Ishikawa (cell line): ENCODE measurements around the gene MMP11.

ENCODE experiments used
- CEBPB ChIP-seq: IDR thresholded peaks from 2 replicates; pipeline ENCODE4 v1.6.1; 2012
- EGR1 ChIP-seq: IDR thresholded peaks from 2 replicates; pipeline ENCODE4 v1.6.1; 2012
- EP300 ChIP-seq: IDR thresholded peaks from 2 replicates; pipeline ENCODE4 v1.6.1; 2012; ENCODE audit warnings: borderline replicate concordance
- NFIC ChIP-seq: IDR thresholded peaks from 2 replicates; pipeline ENCODE4 v1.6.1; 2012
- RAD21 ChIP-seq: IDR thresholded peaks from 2 replicates; pipeline ENCODE4 v1.6.1; 2012; ENCODE audit warnings: low read depth
- REST ChIP-seq: IDR thresholded peaks from 2 replicates; pipeline ENCODE4 v1.6.1; 2012; ENCODE audit warnings: low read depth, mild to moderate bottlenecking
- TAF1 ChIP-seq: IDR thresholded peaks from 2 replicates; pipeline ENCODE4 v1.6.1; 2012; ENCODE audit warnings: low read depth, mild to moderate bottlenecking
- TCF12 ChIP-seq: IDR thresholded peaks from 2 replicates; pipeline ENCODE4 v1.6.1; 2012; ENCODE audit warnings: low read depth
- TEAD4 ChIP-seq: IDR thresholded peaks from 2 replicates; pipeline ENCODE4 v1.6.1; 2012
- YY1 ChIP-seq: IDR thresholded peaks from 2 replicates; pipeline ENCODE4 v1.6.1; 2012; ENCODE audit warnings: low read depth
- TF ChIP-seq, protein P1 (sequence below): IDR thresholded peaks from 2 replicates; pipeline ENCODE4 v1.6.1; 2012

GRCh38 chr22:23829845-23830372, 57.3 kb downstream of the MMP11 start:
- TF ChIP-seq, protein P1, sequence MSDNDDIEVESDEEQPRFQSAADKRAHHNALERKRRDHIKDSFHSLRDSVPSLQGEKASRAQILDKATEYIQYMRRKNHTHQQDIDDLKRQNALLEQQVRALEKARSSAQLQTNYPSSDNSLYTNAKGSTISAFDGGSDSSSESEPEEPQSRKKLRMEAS: no peak
- TF ChIP-seq NFIC (no peak), RAD21 (no peak), TAF1 (no peak), YY1 (no peak), TEAD4 (no peak), CEBPB (no peak), EP300 (no peak), REST (no peak), EGR1 (no peak), TCF12 (no peak)
